Inflammatory macrophage (primary cell): ENCODE results near the gene PRMT2.
A peak's percentile ranks its signal among the peaks of the same experiment; 100 is the strongest.

Experiments used
- DNase-seq, 2 donors: peaks; one replicate each; pipeline ENCODE4 v3.0.0-alpha.2; 2020 to 2022
- total RNA-seq, 18 experiments: gene quantifications; one replicate each; lab custom pipeline; 2026; ENCODE audit warnings: mixed read lengths in 6 of 18, inconsistent platforms in 2 of 18; lab: John Stamatoyannopoulos, UW

PRMT2 gene
- 43.9 to 94.1 (median 74.3) reads per million in 18 experiments for total RNA-seq

- peak; percentile 98 to 99 for DNase-seq
Observed at GRCh38 chr21:46635324-46636180, at the start of gene PRMT2. Gene PRMT2 (plus strand): TSS chr21:46635674. CDS start chr21:46636952, 1,278 bp downstream.

- DNase-seq, result no peak
Observed at GRCh38 chr21:46594276-46594675, 41.2 kb upstream of the PRMT2 start.

- no peak for DNase-seq
Observed at GRCh38 chr21:46596201-46596600, 39.3 kb upstream of the PRMT2 start.

GRCh38 chr21:46597031-46597430 is 38.4 kb upstream of the PRMT2 start:
- no peak for DNase-seq

GRCh38 chr21:46597896-46598343 is 37.6 kb upstream of the PRMT2 start:
- no peak for DNase-seq

- DNase-seq, result no peak
Observed at GRCh38 chr21:46598581-46599572, 36.6 kb upstream of the PRMT2 start.

- no peak for DNase-seq
Observed at GRCh38 chr21:46600305-46600704, 35.2 kb upstream of the PRMT2 start.

GRCh38 chr21:46600978-46601377 is 34.5 kb upstream of the PRMT2 start:
- no peak for DNase-seq

GRCh38 chr21:46603228-46603627 is 32.2 kb upstream of the PRMT2 start:
- DNase-seq, result no peak

- no peak for DNase-seq
Observed at GRCh38 chr21:46604329-46604974, 31.0 kb upstream of the PRMT2 start.

- peak; percentile 57 to 59 for DNase-seq
Observed at GRCh38 chr21:46604975-46605766, 30.3 kb upstream of the PRMT2 start, which contains the start of gene S100B. Gene S100B (minus strand): TSS chr21:46605082. CDS start chr21:46602415, 2,667 bp downstream.

- DNase-seq, result peak; percentile 81 to 89
Observed at GRCh38 chr21:46605767-46606426, 29.6 kb upstream of the PRMT2 start.

GRCh38 chr21:46606427-46606813 is 29.1 kb upstream of the PRMT2 start:
- no peak for DNase-seq

GRCh38 chr21:46607636-46608035 is 27.8 kb upstream of the PRMT2 start:
- DNase-seq, result no peak

- no peak for DNase-seq
Observed at GRCh38 chr21:46608672-46609111, 26.8 kb upstream of the PRMT2 start.

GRCh38 chr21:46610018-46610701 is 25.3 kb upstream of the PRMT2 start:
- no peak for DNase-seq

- no peak for DNase-seq
Observed at GRCh38 chr21:46613391-46613790, 22.1 kb upstream of the PRMT2 start.

GRCh38 chr21:46616050-46616449 is 19.4 kb upstream of the PRMT2 start:
- DNase-seq, result no peak

- DNase-seq, result no peak
Observed at GRCh38 chr21:46616656-46617055, 18.8 kb upstream of the PRMT2 start.
